Gastrocnemius medialis (tissue), 4 donors: Measurements from ENCODE around the gene ARID1B.

Source experiments
- POLR2A ChIP-seq, 2 donors: fragments of 450-650 bp; IDR thresholded peaks; one replicate each; pipeline ENCODE4 v1.6.1; 2017; ENCODE audit warnings: antibody characterized with exemption in 2 of 2, mild to moderate bottlenecking in 2 of 2, moderate library complexity in 2 of 2
- TF ChIP-seq, protein P1 (sequence below), 5 experiments: fragments of 450-650 bp in 3 of 5; fragments of 200-600 bp in 2 of 5; sonication (generic) in 2 of 5; IDR thresholded peaks in 4 of 5; conservative IDR thresholded peaks in 1 of 5; 1 replicate in 4 of 5; 2 replicates in 1 of 5; pipeline ENCODE4 v1.5.1; 2016 to 2019; ENCODE audit warnings: antibody characterized with exemption in 5 of 5, mild to moderate bottlenecking in 3 of 5, moderate library complexity in 3 of 5

DNA sequence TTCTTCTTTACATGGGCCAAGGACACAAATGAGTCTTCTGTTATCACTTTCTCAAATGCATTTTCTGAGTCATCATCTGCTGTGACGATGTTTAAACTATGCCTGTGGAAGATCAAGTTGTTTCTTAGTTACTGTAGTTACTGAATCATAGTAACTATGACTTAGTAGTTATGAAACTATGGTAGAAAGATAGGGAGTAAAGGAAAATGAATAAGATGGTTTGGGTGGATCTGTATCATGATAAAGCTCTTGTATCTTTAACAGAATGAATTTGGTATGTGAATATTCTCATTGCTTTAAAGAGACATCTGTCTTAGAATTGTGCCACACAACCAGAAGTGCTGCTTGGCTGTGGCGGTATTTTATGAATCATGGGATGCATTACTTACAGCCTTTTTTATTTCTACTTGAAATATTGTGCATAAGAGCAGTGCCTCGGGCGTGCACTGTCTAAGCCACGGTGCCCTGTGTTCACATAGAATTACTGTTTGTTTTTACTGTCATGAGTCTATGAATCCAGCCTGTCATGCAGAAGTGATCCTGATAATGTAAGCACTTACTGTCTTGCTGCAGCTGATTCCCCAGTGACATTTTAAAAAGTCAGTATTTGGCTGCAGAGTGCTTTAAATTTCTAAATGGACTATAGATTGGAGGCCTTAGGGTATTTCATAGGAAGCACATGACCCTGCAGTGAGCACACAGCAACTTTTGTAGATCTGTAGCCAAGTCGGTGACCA, 330.9 kb downstream of the ARID1B start:
- TF ChIP-seq POLR2A (IDR thresholded peaks at IDR 0.05): no peak
- TF ChIP-seq, protein P1, sequence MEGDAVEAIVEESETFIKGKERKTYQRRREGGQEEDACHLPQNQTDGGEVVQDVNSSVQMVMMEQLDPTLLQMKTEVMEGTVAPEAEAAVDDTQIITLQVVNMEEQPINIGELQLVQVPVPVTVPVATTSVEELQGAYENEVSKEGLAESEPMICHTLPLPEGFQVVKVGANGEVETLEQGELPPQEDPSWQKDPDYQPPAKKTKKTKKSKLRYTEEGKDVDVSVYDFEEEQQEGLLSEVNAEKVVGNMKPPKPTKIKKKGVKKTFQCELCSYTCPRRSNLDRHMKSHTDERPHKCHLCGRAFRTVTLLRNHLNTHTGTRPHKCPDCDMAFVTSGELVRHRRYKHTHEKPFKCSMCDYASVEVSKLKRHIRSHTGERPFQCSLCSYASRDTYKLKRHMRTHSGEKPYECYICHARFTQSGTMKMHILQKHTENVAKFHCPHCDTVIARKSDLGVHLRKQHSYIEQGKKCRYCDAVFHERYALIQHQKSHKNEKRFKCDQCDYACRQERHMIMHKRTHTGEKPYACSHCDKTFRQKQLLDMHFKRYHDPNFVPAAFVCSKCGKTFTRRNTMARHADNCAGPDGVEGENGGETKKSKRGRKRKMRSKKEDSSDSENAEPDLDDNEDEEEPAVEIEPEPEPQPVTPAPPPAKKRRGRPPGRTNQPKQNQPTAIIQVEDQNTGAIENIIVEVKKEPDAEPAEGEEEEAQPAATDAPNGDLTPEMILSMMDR (IDR thresholded peaks at IDR 0.05 in 4 of 5, conservative IDR thresholded peaks at IDR 0.05 in 1 of 5): no peak
